HFFc6 (cell line): Measurements from ENCODE around the gene CDH13. TPM values are rescaled to one million over a fixed set of nuclear protein-coding genes. Genes with fewer than 3 reads are reported as not detected.

Experiments used
- DNase-seq: peaks from one replicate; pipeline ENCODE4 v3.0.0-alpha.2; 2018
- H3K27ac Mint-ChIP-seq: 2 replicates; pipeline ENCODE4 v1.8.0; 2020; ENCODE audit warnings: mild to moderate bottlenecking, mixed read lengths
- H3K27me3 Mint-ChIP-seq: 2 replicates; pipeline ENCODE4 v1.8.0; 2021; ENCODE audit warnings: mild to moderate bottlenecking, moderate library complexity, mixed read lengths; ENCODE audit not compliant: insufficient read depth
- H3K36me3 Mint-ChIP-seq: 2 replicates; pipeline ENCODE4 v1.8.0; 2021; ENCODE audit warnings: low read depth, mixed read lengths
- H3K4me1 Mint-ChIP-seq: 2 replicates; pipeline ENCODE4 v1.8.0; 2020; ENCODE audit warnings: low read depth, mixed read lengths
- H3K4me3 Mint-ChIP-seq: 2 replicates; pipeline ENCODE4 v1.8.0; 2020; ENCODE audit warnings: mild to moderate bottlenecking, moderate library complexity, mixed read lengths
- H3K9me3 Mint-ChIP-seq: 2 replicates; pipeline ENCODE4 v1.8.0; 2020; ENCODE audit warnings: mild to moderate bottlenecking, mixed read lengths
- CTCF ChIP-seq: fragments of 200-600 bp; sonication (generic); IDR thresholded peaks from 2 replicates; pipeline ENCODE4 v1.5.0; 2021; ENCODE audit warnings: antibody characterized with exemption, mild to moderate bottlenecking
- total RNA-seq, 6 experiments: library from RNA; stranded (reverse); fragmentation: NEBNext Ultra II Directional; extraction: Animal tissue kit (Norgen Biotek cat#: 25700); gene quantifications; 2 replicates in 1 of 6; 3 replicates in 5 of 6; pipeline ENCODE4 v1.2.3, GENCODE V29; 2021

The CDH13 gene
- total RNA-seq, 6 experiments from 2014 or later = 3.6 to 14.7 (median 4.7) TPM

- H3K4me3 Mint-ChIP-seq = no peak overlapping the region
- peaks cover 11% of the 10 kb centered on the region for H3K9me3 Mint-ChIP-seq
- 0 out of 2 replicates have a peak, but pooled peaks cover 4% of the 10 kb centered on the region for H3K36me3 Mint-ChIP-seq
- H3K27me3 Mint-ChIP-seq = peaks cover 1% of the 10 kb centered on the region; the same call in 1 of the 2 replicates
- no peak overlapping the region for H3K27ac Mint-ChIP-seq
- no peak for DNase-seq
- no peaks in the 10 kb centered on the region for H3K4me1 Mint-ChIP-seq
- TF ChIP-seq CTCF = no peak
Observed at GRCh38 chr16:83197450-83197849, 570.7 kb downstream of the CDH13 start.

DNA sequence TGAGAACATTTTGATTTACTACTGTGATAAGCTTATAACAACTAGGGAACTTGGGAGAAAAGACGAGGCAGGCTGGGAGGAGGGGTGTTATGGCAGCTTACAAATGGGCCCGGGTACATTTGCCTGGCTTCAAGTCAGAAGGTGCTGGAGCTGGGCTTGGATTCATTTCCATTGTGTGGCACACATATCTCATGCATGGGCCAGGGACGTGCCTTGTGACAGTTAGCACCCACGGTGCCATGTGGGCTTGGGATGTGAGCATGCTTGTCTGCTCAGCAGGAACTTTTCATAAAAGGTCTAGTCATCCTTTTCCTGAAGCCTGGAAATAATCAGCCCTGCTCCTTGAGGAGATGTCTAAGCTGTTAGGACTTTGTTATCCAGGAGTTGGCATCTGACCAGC is 572.2 kb downstream of the CDH13 start:
- Mint-ChIP-seq H3K27me3 (peaks cover 1% of the 10 kb centered on the region; the same call in 1 of the 2 replicates), H3K9me3 (peaks cover 14% of the 10 kb centered on the region), H3K4me1 (no peaks in the 10 kb centered on the region), H3K4me3 (no peak overlapping the region), H3K27ac (no peak overlapping the region), H3K36me3 (0 out of 2 replicates have a peak, but pooled peaks cover 4% of the 10 kb centered on the region)
- TF ChIP-seq CTCF = no peak
- DNase-seq = no peak

GRCh38 chr16:83200005-83200779 is 573.4 kb downstream of the CDH13 start:
- peaks cover 1% of the 10 kb centered on the region; the same call in 1 of the 2 replicates for H3K27me3 Mint-ChIP-seq
- H3K4me1 Mint-ChIP-seq = no peaks in the 10 kb centered on the region
- peaks cover 18% of the 10 kb centered on the region for H3K9me3 Mint-ChIP-seq
- no peak for DNase-seq
- no peak for TF ChIP-seq CTCF
- no peak overlapping the region for H3K27ac Mint-ChIP-seq
- H3K36me3 Mint-ChIP-seq = 0 out of 2 replicates have a peak, but pooled peaks cover 4% of the 10 kb centered on the region
- no peak overlapping the region for H3K4me3 Mint-ChIP-seq

DNA sequence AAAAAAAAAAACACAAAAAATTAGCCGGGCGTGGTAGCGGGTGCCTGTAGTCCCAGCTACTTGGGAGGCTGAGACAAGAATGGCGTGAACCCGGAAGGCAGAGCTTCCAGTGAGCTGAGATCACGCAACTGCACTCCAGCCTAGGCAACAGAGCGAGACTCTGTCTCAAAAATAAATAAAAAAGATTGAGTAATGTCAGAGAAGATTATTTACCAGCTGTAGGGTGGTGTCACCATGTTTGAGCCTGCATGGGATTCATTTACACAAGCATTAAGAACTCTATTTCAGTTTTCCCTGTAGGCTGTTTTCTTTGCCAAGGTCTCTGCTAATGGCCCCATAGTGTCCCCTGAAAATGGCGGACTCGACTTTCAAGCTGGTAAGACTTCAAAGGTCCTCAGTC is 575.0 kb downstream of the CDH13 start:
- TF ChIP-seq CTCF = no peak
- H3K27ac Mint-ChIP-seq = no peak overlapping the region
- H3K4me3 Mint-ChIP-seq = no peak overlapping the region
- H3K9me3 Mint-ChIP-seq = peaks cover 21% of the 10 kb centered on the region
- H3K4me1 Mint-ChIP-seq = no peaks in the 10 kb centered on the region
- peaks cover 1% of the 10 kb centered on the region; the same call in 1 of the 2 replicates for H3K27me3 Mint-ChIP-seq
- DNase-seq = no peak
- 0 out of 2 replicates have a peak, but pooled peaks cover 4% of the 10 kb centered on the region for H3K36me3 Mint-ChIP-seq

DNA sequence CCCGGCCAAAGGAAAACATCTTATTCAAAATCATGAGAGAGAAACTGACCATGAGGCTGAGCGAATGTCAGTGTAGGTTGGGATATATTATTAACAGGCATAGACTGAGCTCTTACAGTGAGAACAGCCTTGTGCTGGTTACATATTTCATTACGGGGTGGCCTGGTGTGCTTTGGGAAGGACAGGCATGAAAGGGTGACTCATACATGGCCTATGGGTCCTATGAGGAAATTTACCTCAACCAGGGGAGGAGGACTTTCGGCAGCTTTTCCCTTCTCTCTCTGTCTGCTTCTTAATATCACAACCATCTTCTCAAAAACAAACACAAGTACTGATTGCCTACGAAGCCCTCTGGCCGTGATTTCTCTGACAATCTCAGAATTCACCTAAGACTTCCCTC is 579.1 kb downstream of the CDH13 start:
- TF ChIP-seq CTCF = no peak
- Mint-ChIP-seq H3K4me3 (no peak overlapping the region), H3K27me3 (peaks cover 1% of the 10 kb centered on the region; the same call in 1 of the 2 replicates), H3K9me3 (peaks cover 17% of the 10 kb centered on the region), H3K36me3 (0 out of 2 replicates have a peak, but pooled peaks cover 4% of the 10 kb centered on the region), H3K4me1 (no peaks in the 10 kb centered on the region), H3K27ac (no peak overlapping the region)
- no peak for DNase-seq
